CD4-positive, alpha-beta T cell treated with Interleukin-17A for 1 hour (primary cell): ENCODE measurements around the gene TET2.

Experiments used
- DNase-seq: peaks from one replicate; pipeline ENCODE4 v3.0.0-alpha.2; 2020

TET2 gene

DNA sequence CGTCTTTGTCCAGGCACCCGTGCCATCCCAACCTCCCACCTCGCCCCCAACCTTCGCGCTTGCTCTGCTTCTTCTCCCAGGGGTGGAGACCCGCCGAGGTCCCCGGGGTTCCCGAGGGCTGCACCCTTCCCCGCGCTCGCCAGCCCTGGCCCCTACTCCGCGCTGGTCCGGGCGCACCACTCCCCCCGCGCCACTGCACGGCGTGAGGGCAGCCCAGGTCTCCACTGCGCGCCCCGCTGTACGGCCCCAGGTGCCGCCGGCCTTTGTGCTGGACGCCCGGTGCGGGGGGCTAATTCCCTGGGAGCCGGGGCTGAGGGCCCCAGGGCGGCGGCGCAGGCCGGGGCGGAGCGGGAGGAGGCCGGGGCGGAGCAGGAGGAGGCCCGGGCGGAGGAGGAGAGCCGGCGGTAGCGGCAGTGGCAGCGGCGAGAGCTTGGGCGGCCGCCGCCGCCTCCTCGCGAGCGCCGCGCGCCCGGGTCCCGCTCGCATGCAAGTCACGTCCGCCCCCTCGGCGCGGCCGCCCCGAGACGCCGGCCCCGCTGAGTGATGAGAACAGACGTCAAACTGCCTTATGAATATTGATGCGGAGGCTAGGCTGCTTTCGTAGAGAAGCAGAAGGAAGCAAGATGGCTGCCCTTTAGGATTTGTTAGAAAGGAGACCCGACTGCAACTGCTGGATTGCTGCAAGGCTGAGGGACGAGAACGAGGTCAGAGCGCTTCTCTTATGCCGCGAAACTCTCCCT is at the start of gene TET2:
TET2 (plus strand) TSS at position 601 of the 740 bp plus-strand sequence. CDS start 87,067 bp downstream, outside the sequence.
- DNase-seq: peak; percentile 87

- DNase-seq: no peak
Observed at GRCh38 chr4:105102016-105102415, 44.7 kb upstream of the TET2 start.

DNA sequence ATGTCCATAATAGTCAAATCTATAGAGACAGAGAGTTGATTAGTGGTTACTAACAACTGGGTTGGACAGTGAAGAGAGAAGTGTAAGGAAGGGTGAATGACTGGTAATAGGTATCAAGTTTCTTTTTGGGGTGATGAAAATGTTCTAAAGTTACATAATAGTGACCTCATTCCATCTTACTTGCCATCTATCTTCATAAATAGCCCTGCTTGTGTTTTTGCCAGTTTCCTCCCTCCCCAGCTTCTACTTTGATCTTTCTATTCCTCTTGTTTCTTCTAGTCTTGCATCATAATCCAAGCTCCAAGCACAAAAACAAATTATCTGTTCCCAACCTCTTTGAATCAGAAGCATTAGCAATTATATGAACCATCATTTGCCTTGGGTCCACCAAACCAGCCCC is 40.2 kb upstream of the TET2 start:
- DNase-seq: no peak

- no peak for DNase-seq
Observed at GRCh38 chr4:105107095-105107856, 39.4 kb upstream of the TET2 start.

- no peak for DNase-seq
Observed at GRCh38 chr4:105108971-105109370, 37.7 kb upstream of the TET2 start.

DNA sequence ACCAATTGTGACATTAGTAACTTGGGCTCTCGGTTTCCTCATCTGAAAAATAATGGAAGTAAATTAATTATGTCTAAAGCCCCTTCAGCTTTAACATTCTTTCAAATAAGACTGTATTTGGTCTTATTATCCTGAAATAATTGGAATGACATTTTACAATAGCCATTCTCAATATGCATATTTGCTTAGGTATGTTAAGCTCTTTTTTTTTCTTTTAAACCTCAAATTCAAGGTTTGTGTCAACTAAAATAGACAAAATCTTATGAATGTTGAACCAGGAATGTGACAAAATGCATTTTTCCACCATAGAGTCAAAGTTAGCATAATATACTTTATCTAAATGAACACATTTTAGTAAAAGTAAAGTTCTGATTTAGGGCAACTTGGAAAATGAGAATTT is 34.4 kb upstream of the TET2 start:
- DNase-seq: no peak

DNA sequence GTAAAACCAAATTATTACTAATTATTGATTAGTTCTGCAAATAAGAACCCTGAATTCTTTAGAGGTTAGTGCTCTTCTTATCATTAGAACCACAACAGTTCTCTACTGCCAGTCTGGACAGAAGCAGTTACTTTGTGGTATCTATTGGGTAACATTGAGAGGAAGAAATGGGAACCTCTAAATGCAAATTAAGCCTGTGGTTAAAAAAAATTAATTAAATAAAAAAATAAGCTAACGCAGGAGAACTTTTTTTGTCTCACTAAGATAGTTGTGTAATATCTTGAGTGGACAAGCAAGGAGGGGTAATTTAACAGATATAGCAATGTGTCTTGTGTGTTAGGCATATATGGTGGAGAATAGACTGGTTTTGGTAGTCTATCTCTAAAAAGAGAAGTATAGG is 32.9 kb upstream of the TET2 start:
- DNase-seq: no peak

DNA sequence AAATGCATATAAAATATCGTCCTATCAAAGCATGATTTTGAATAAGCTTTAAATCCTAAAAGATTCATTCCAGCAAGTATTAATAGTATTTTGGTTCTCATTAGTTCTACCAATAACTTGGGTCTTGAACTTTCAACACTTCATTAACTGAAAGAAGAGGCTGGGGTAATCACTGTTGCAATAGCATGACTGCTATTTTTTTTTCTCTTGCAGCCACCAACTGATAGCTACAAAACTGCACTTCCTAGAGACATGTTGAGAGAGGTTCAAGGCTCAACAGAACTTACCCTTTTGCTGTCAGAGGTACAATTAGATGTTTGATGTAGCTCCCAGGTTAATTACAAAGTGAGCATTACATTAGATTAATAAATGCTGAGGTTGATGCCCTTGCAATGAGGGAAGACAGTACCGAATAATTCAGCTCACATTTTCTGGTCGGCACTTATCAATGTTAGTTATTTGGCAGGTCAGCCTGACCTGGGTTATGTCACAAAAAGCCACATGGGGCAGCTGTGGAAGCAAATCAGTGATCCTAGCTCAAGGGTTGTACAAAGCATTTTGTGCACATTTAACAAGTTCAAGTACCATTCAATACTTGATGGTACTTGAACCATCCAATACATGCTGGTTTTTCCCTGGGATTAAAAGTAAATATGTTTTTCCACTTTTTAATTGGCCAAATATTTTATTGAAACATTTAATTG is 29.9 kb upstream of the TET2 start:
- no peak for DNase-seq

DNA sequence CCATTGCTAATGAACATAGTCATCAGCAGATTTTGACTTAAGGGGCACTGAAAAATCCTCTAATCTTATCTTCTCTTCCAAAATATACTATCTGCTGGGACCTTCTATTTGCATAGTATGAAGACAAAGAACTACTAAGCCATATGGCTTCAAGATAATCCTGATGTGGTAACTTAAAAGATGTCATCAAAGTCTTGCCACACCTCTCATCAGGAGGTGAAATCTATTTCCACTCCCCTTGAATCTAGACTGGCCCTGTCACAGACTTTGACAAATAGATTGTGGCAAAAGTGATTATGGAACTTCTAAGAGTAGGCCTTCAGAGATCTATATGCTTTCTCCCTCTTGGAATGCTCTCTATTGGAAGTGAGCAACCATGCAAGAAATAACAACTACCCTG is 27.3 kb upstream of the TET2 start:
- no peak for DNase-seq

- DNase-seq: no peak
Observed at GRCh38 chr4:105120626-105121025, 26.1 kb upstream of the TET2 start.

- no peak for DNase-seq
Observed at GRCh38 chr4:105122350-105122749, 24.3 kb upstream of the TET2 start.

DNA sequence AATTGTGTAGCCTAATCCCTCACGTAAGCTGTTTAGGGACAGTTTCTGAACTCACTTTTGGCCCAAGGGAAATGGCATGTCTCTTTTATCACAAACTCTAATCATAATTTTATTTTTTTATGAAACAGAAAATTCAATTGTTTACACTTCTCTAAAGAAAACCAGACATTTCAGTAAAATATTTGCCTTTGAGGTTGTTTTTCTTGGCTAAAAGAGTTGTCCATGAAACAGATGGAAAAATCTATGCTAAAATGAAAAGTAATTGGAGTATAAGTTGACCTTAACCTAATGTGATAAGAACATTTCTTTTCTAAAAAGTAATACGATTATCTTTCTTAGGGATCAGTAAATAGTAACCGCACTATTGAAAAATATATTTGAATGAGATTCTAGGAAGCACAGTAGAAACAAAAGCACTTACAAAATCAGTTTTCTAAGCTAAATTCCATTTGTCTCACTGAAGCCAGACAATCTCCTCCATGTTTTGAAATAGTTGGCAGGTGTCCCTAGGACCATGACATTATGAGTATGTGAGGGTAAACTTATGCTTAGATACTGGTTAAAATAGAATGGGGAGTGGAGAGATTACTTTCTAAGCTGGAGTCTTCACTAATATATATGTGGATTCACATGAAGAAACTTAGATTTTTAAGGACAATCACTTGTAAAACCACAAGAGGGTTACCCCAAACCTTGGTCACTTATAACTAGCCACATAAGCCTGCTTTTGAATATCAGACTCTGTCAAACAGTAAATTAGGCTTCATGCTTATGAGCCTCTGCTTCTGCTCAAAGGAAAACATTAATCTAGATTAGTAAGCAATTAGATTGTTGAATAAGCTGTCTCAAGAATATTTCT is 20.1 kb upstream of the TET2 start:
- DNase-seq: no peak

- DNase-seq: no peak
Observed at GRCh38 chr4:105127170-105127445, 19.6 kb upstream of the TET2 start.

- no peak for DNase-seq
Observed at GRCh38 chr4:105128208-105128607, 18.5 kb upstream of the TET2 start.

GRCh38 chr4:105129286-105130040 is 17.2 kb upstream of the TET2 start:
- DNase-seq: no peak

- DNase-seq: no peak
Observed at GRCh38 chr4:105130945-105131344, 15.7 kb upstream of the TET2 start.

DNA sequence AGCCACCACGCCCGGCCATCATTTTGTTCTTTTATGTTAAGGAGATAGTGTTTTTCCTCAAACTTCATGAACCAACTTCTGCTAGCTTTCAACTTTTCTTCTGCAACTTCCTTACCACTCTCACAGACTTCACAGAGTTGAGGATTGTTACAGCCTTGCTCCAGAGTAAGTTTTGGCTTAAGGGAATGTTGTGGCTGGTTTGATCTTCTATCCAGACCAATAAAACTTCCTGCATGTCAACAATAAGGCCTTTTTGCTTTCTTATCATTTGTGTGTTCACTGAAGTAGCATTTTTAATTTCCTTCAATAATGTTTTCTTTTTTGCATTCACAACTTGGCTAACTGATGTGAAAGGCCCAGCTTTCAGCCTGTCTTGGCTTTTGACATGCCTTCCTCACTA is 12.7 kb upstream of the TET2 start:
- no peak for DNase-seq

- DNase-seq: no peak
Observed at GRCh38 chr4:105135785-105136184, 10.9 kb upstream of the TET2 start.

- DNase-seq: no peak
Observed at GRCh38 chr4:105137121-105137875, 9.4 kb upstream of the TET2 start.

DNA sequence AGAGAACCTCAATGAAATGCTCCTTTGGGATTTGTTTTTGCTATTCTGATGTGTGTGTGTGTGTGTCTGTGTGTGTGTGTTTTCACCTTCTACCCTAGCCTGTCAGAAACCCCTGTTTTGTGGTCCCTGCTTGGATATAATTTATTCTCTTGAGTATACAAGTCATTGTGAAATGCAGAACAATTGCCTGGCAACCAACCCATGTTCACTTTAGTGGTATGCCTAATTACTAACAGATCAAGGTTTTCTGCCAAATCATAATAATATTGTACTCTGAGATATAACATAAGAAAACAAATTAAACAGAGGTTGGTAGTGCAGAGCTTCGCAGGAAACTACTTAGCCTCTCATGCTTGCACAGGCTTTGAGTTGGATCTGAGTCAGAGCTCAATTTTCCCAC is 7.0 kb upstream of the TET2 start:
- no peak for DNase-seq

GRCh38 chr4:105140684-105141490 is 5.8 kb upstream of the TET2 start:
- DNase-seq: peak; percentile 78
